NCI-H774 (cell line): ENCODE measurements around the gene SEPHS1.
"Not testable (repeated sequence)": the region's sequence is repeated elsewhere in the genome, so short reads cannot be mapped to it uniquely, and the experiment has no call there.

Experiments
- DNase-seq: peaks from one replicate; lab custom pipeline; 2025; lab: John Stamatoyannopoulos, UW

Gene SEPHS1

DNA sequence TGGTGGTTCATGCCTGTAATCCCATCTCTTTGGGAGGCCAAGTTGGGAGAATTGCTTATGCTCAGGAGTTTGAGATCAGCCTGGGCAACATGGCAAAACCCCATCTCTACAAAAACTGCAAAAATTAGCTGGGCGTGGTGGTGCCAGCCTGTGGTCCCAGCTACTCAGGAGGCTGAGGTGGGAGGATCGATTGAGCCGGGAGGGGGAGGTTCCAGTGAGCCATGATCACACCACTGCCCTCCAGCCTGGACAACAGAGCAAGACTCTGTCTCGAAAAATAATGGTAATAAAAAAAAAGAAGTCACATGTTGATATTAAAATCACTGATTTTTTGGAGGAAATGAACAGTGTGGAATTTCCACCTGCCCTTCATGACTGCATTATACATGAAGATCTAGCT is 64.0 kb downstream of the SEPHS1 start:
- no peak for DNase-seq

DNA sequence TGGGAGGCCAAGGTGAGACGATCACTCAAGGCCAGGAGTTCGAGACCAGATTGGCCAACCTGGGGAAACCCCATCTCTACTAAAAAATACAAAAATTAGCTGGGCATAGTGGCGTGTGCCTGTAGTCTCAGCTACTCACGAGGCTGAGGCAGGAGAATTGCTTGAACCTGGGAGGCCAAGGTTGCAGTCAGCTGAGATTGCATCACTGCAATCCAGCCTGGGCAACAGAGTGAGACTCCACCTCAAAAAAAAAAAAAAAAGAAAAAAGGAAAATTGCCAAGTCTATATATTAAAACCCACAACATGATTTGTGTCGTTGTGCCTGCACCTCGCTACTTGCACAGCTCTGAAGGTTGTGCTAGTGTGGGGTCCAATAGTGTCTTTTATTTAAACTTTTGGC is 65.7 kb downstream of the SEPHS1 start:
- not testable (repeated sequence) for DNase-seq

DNA sequence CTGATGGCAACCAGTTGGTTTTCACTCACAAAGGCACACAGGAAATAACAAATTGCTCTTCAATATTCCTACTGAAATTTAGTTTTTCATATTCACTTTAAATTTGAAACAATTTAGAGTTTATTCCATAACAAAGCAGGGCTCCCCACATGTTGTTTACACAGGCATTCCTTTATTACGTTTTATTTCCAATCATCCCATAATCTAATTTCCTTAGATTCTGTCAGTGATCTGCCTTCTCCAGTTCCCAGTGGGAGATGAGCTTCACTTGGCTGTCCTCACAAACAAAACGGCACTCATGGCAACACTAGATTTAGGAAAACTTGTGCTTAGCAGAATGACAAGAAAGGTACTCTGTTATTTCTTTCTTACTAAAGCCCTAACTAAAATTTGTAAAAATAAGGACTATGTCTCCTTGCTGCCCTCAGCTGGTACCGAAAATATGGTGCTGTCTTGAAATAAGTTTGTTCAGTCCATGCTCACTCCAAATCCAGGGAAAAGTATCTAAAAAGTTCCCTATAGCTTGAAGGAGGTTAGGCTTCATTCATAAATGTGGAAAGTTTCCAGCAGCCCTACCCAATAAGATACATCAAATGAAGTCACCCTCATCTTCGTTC is 71.2 kb downstream of the SEPHS1 start:
- no peak for DNase-seq

DNA sequence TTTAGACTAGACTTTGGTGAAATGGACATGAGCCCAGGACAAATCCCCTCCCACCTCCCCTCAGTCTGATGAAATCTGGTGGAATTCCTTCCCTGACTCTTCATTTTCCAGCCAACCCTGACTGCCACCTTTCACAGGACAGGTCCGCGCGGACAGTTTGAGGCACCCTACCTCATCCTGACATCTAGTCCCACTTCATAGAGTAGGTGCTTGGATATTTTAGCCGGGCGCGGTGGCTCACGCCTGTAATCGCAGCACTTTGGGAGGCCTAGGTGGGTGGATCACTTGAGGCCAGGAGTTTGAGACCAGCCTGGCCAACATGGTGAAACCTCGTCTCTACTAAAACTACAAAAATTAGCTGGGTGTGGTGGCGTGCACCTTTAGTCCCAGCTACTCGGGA is 71.9 kb downstream of the SEPHS1 start:
- not testable (repeated sequence) for DNase-seq

DNA sequence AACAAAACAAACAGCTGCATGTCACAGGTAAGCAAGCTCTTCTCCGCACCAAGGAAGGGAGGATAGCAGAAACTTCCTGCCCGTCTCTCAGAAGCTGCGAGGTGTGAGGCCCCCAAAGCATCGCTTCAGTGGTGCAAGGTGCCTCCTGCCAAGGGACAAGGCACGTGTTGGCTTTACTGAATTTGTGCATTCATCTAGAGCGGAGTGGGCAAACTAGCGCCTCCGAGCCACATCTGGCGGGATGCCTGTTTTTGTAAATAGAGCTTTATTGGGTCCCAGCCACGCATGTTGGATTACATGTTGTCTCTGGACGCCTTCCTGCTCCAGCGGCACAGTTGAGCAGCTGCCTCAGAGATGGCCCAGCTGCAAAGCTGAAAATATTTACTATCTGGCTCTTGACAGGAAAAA is 75.9 kb downstream of the SEPHS1 start:
- DNase-seq, result peak; percentile 8

DNA sequence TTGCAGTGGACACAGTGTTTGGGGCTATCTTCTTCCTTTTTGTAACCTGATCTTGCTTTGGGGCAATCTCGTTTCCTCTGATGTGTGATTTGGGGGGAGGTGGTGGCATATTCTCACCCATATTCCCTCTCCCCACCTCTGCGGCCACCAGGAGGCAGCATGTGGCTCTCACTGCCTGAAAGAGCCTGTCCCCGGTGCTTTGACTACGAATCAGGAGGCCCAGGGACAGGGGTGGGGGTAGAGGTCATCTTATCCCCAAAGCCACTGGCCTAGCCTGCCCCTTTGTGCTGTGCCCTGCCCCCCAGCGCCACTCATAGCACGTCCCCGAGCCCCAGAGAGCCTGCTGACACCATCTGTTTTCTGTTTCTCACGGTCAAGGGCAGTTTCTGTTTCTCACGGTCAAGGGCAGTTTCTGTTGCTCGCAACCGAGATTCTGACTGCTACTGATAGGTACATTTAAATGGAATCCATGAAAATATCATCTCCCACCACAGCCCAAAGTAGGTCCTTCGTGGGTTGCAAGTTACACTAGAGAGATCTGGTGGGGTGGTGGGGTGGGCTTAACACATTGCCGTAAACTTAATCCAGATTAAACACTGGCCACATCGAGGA is 76.4 kb downstream of the SEPHS1 start:
- peak; percentile 43 for DNase-seq

DNA sequence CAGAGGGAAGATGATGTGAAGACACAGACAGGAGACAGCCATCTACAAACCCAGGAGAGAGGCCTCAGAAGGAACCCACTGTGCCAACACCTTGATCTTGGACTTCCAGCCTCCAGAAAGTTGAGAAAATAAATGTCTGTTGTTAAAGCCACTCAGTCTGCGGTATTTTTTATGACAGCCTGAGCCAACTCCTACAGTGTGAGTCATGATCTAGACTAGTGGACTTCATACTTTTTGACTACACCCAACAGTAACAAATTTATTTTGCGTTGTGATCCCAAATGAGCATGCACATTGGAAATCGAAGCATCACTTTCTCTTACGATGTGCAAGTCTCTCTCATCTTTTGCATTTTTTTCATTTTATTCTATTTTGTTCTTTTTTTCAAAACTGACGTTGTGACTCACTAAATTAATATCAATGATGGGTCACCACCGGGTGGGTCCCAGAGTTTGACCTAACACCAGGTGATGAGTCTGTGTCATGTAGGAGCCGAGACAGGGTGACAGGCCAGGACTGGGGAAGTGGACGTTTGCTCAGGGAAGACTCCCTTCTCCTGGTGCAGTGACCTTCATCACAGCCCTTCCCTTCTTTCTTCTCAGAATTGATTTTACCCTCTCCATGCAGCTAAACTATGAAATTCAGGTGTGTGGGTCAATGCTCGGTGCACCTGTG is 77.1 kb downstream of the SEPHS1 start:
- DNase-seq, result no peak

DNA sequence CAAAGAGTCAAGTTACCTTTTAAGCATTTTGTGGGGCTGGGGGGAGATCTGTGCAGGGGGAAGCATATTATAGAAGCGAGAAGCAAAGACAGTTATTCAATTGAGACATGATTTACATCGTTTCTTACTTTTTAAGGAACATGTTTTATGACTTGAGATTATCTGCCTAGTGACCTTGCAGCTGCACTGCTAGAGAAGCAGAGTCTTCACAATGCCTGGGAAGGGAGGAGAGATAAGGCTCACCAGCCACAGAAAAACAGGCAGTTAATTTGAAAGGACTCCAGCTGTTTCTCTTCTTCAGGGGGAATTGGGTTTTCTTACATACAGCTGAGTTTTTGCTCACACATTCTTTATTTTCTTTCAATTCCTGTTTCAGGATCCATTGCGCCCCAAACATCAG is 79.3 kb downstream of the SEPHS1 start:
- DNase-seq, result no peak

DNA sequence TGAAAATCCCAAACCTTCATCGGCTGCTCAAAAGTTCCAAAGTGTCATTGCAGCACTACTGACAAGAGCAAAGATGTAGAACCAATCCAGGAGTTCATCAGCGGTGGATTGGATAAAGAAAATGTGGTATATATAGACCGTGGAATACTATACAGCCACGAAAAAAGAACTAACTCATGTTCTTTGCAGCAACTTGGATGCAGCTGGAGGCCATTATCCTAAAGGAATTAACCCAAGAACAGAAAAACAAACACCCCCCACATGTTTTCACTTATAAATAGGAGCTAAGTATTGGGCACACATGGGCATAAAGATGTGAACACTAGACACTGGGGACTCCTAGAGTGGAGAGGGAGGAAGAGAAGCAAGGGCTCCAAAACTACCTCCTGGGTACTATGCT is 79.8 kb downstream of the SEPHS1 start:
- no peak for DNase-seq
